ENCODE results near the gene FAM229B. TPM values are rescaled to one million over a fixed set of nuclear protein-coding genes. Genes with fewer than 3 reads are reported as not detected.
A peak's percentile ranks its signal among the peaks of the same experiment; 100 is the strongest.
"Not testable (repeated sequence)": the region's sequence is repeated elsewhere in the genome, so short reads cannot be mapped to it uniquely, and the experiment has no call there.

Gene FAM229B
- total and polyA plus RNA-seq, 2 donors (not counting 1 experiment from before 2014, with no cell fraction given): 20.3 to 23.8 TPM

- H3K79me2 ChIP-seq (ENCODE audit: control insufficient read depth, insufficient read depth, low read length): no peaks in the 10 kb centered on the region
- no peaks in the 10 kb centered on the region for H4K20me1 ChIP-seq (ENCODE audit: control insufficient read depth, extremely low read depth, insufficient read depth, low read length)
- H3K27me3 ChIP-seq (ENCODE audit: control insufficient read depth, insufficient read depth, low read length): no peaks in the 10 kb centered on the region
- TF ChIP-seq CTCF (conservative IDR thresholded peaks at IDR 0.05 in 1 of 2, IDR thresholded peaks at IDR 0.05 in 1 of 2; ENCODE audit: low read depth in 1 of 2, low read length in 2 of 2) (no peak), EZH2 (IDR thresholded peaks at IDR 0.05; ENCODE audit: low read length, missing control alignments) (no peak)
- no peak overlapping the region for H3K27ac ChIP-seq (ENCODE audit: insufficient read depth, low read length)
- no peak overlapping the region for H2AFZ ChIP-seq (ENCODE audit: low read length)
- DNase-seq (ENCODE audit: low read depth in 2 of 2): peak in 1 of 2 donors; percentile 60
- H3K4me1 ChIP-seq (ENCODE audit: control insufficient read depth, extremely low read depth, insufficient read depth, low read length): peaks cover 1% of the 10 kb centered on the region
- no peak overlapping the region for H3K9ac ChIP-seq (ENCODE audit: insufficient read depth, low read length)
- no peak overlapping the region for H3K4me3 ChIP-seq (replicated peaks in 1 of 4; ENCODE audit: control extremely low read depth in 1 of 4, insufficient read depth in 1 of 4, low read depth in 3 of 4, low read length in 4 of 4)
- H3K9me3 ChIP-seq (ENCODE audit: control insufficient read depth, insufficient read depth, low read depth, low read length): no peaks in the 10 kb centered on the region
- H3K36me3 ChIP-seq (ENCODE audit: control insufficient read depth, insufficient read depth, low read length): no peaks in the 10 kb centered on the region
- no peak overlapping the region for H3K4me2 ChIP-seq (ENCODE audit: extremely low read depth, insufficient read depth, low read length)
Measured at GRCh38 chr6:112049026-112049799, 38.2 kb upstream of the FAM229B start.

DNA sequence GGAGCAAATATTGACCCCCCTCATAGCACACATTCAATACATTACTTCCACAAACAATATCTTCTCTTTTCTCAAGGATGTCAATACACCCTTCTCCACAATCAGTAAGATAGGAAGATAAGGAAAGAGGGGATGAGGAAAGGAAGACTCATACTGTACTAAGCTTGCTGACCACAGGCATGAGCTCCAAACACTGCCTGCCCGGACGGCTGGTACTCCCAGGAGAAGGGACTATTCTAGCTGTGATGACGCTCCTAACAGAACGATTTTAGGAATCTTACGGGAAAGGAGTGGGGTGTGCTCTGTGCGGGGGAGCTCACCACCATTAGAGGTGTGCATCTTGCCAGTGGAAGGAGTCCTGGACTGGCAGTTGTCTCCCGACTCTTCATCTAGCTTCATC, 37.4 kb upstream of the FAM229B start:
- no peaks in the 10 kb centered on the region for H3K36me3 ChIP-seq (ENCODE audit: control insufficient read depth, insufficient read depth, low read length)
- no peak overlapping the region for H3K4me2 ChIP-seq (ENCODE audit: extremely low read depth, insufficient read depth, low read length)
- H3K79me2 ChIP-seq (ENCODE audit: control insufficient read depth, insufficient read depth, low read length): no peaks in the 10 kb centered on the region
- no peak overlapping the region for H3K9ac ChIP-seq (ENCODE audit: insufficient read depth, low read length)
- no peaks in the 10 kb centered on the region for H3K4me1 ChIP-seq (ENCODE audit: control insufficient read depth, extremely low read depth, insufficient read depth, low read length)
- H3K9me3 ChIP-seq (ENCODE audit: control insufficient read depth, insufficient read depth, low read depth, low read length): no peaks in the 10 kb centered on the region
- no peak for DNase-seq (ENCODE audit: low read depth in 2 of 2)
- TF ChIP-seq EZH2 (IDR thresholded peaks at IDR 0.05; ENCODE audit: low read length, missing control alignments): no peak
- H2AFZ ChIP-seq (ENCODE audit: low read length): no peak overlapping the region
- no peaks in the 10 kb centered on the region for H4K20me1 ChIP-seq (ENCODE audit: control insufficient read depth, extremely low read depth, insufficient read depth, low read length)
- H3K27ac ChIP-seq (ENCODE audit: insufficient read depth, low read length): no peak overlapping the region
- H3K4me3 ChIP-seq (replicated peaks in 1 of 4; ENCODE audit: control extremely low read depth in 1 of 4, insufficient read depth in 1 of 4, low read depth in 3 of 4, low read length in 4 of 4): no peak overlapping the region
- H3K27me3 ChIP-seq (ENCODE audit: control insufficient read depth, insufficient read depth, low read length): no peaks in the 10 kb centered on the region

DNA sequence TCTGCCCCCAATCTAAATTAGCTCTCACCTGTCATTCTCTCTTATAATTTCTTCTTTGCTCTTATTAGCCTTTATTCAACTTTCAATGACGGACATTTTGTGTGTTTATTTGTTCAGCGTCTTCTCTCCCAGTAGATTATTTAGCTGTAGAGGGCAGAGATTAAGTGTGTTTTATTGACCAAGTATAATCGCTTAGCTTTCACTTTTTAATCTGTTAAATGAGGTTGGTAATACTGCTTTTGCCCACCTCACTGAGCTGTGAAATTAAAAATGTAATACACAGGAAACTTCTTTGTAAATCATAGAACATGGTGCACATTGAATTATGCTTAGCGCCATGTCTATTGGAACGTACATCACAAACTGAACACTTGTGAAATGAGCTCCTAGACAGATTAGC, 37.0 kb upstream of the FAM229B start:
- Histone ChIP-seq H3K36me3 (ENCODE audit: control insufficient read depth, insufficient read depth, low read length) (no peaks in the 10 kb centered on the region), H3K27ac (ENCODE audit: insufficient read depth, low read length) (no peak overlapping the region), H3K4me3 (replicated peaks in 1 of 4; ENCODE audit: control extremely low read depth in 1 of 4, insufficient read depth in 1 of 4, low read depth in 3 of 4, low read length in 4 of 4) (no peak overlapping the region), H3K27me3 (ENCODE audit: control insufficient read depth, insufficient read depth, low read length) (no peaks in the 10 kb centered on the region), H4K20me1 (ENCODE audit: control insufficient read depth, extremely low read depth, insufficient read depth, low read length) (no peaks in the 10 kb centered on the region), H3K9me3 (ENCODE audit: control insufficient read depth, insufficient read depth, low read depth, low read length) (no peaks in the 10 kb centered on the region), H3K79me2 (ENCODE audit: control insufficient read depth, insufficient read depth, low read length) (no peaks in the 10 kb centered on the region), H3K4me2 (ENCODE audit: extremely low read depth, insufficient read depth, low read length) (no peak overlapping the region), H3K4me1 (ENCODE audit: control insufficient read depth, extremely low read depth, insufficient read depth, low read length) (no peaks in the 10 kb centered on the region), H2AFZ (ENCODE audit: low read length) (no peak overlapping the region), H3K9ac (ENCODE audit: insufficient read depth, low read length) (no peak overlapping the region)
- no peak for TF ChIP-seq CTCF (conservative IDR thresholded peaks at IDR 0.05 in 1 of 2, IDR thresholded peaks at IDR 0.05 in 1 of 2; ENCODE audit: low read depth in 1 of 2, low read length in 2 of 2)
- DNase-seq (ENCODE audit: low read depth in 2 of 2): no peak

- not testable (repeated sequence) for H3K27ac ChIP-seq (ENCODE audit: insufficient read depth, low read length); H2AFZ ChIP-seq (ENCODE audit: low read length); H3K4me2 ChIP-seq (ENCODE audit: extremely low read depth, insufficient read depth, low read length); H3K9me3 ChIP-seq (ENCODE audit: control insufficient read depth, insufficient read depth, low read depth, low read length); H3K4me1 ChIP-seq (ENCODE audit: control insufficient read depth, extremely low read depth, insufficient read depth, low read length); H3K36me3 ChIP-seq (ENCODE audit: control insufficient read depth, insufficient read depth, low read length); H3K9ac ChIP-seq (ENCODE audit: insufficient read depth, low read length); H3K27me3 ChIP-seq (ENCODE audit: control insufficient read depth, insufficient read depth, low read length); H4K20me1 ChIP-seq (ENCODE audit: control insufficient read depth, extremely low read depth, insufficient read depth, low read length); DNase-seq (ENCODE audit: low read depth in 2 of 2); H3K79me2 ChIP-seq (ENCODE audit: control insufficient read depth, insufficient read depth, low read length); H3K4me3 ChIP-seq (replicated peaks in 1 of 4; ENCODE audit: control extremely low read depth in 1 of 4, insufficient read depth in 1 of 4, low read depth in 3 of 4, low read length in 4 of 4)
Measured at GRCh38 chr6:112051251-112051740, 36.1 kb upstream of the FAM229B start.
